A549 (cell line): ENCODE results near the gene GCAT.

ENCODE experiments used
- CTCF ChIP-seq: fragments of >200 bp; sonication (Bioruptor Twin); formaldehyde crosslinking; IDR thresholded peaks from 3 replicates; pipeline ENCODE4 v1.5.1; 2016
- E2F6 ChIP-seq: IDR thresholded peaks from 2 replicates; pipeline ENCODE4 v1.6.1; 2012; ENCODE audit warnings: low read depth, borderline replicate concordance
- EP300 ChIP-seq, 2 experiments: fragments of >200 bp; sonication (Bioruptor Twin); formaldehyde crosslinking; IDR thresholded peaks; 2 replicates in 1 of 2; 3 replicates in 1 of 2; pipeline ENCODE4 v1.6.1; 2016 to 2017
- MAZ ChIP-seq: fragments of 150-350 bp; IDR thresholded peaks from 2 replicates; pipeline ENCODE4 v1.6.1; 2014; ENCODE audit warnings: antibody characterized with exemption, low read depth, low read length, borderline replicate concordance
- REST ChIP-seq: fragments of 200-600 bp; sonication (generic); IDR thresholded peaks from 2 replicates; pipeline ENCODE4 v1.6.1; 2016; ENCODE audit warnings: antibody characterized with exemption, mild to moderate bottlenecking, moderate library complexity
- RFX5 ChIP-seq: fragments of 450-650 bp; IDR thresholded peaks from 2 replicates; pipeline ENCODE4 v1.7.1; 2014; ENCODE audit warnings: antibody characterized with exemption, mild to moderate bottlenecking, moderate library complexity
- RNF2 ChIP-seq: fragments of 200-600 bp; sonication (generic); IDR thresholded peaks from 2 replicates; pipeline ENCODE4 v1.6.1; 2016; ENCODE audit warnings: low read depth, mild to moderate bottlenecking, antibody characterized with exemption, moderate library complexity, borderline replicate concordance
- ZFP36 ChIP-seq: fragments of 450-650 bp; IDR thresholded peaks from 2 replicates; pipeline ENCODE4 v1.6.1; 2014; ENCODE audit warnings: borderline replicate concordance; ENCODE audit not compliant: partially characterized antibody

GRCh38 chr22:37771081-37771480 lies 36.7 kb upstream of the GCAT start:
- TF ChIP-seq CTCF (no peak), EP300 (IDR thresholded peaks at IDR 0.05) (no peak), RNF2 (no peak), ZFP36 (no peak), REST (no peak), MAZ (no peak), E2F6 (no peak), RFX5 (no peak)
